Smooth muscle cell (in vitro differentiated cells): ENCODE data around the gene APAF1. TPM values are rescaled to one million over a fixed set of nuclear protein-coding genes. Genes with fewer than 3 reads are reported as not detected.

Experiments
- DNase-seq: peaks from one replicate; lab custom pipeline; 2025; ENCODE audit not compliant: unreplicated experiment; lab: John Stamatoyannopoulos, UW
- H2AFZ ChIP-seq: fragments of 200-600 bp; sonication (generic); 2 replicates; pipeline ENCODE4 v1.6.0; 2016; ENCODE audit warnings: antibody characterized with exemption, low read depth, mild to moderate bottlenecking
- H3F3A ChIP-seq: fragments of 200-600 bp; sonication (generic); 2 replicates; pipeline ENCODE4 v1.6.0; 2017; ENCODE audit warnings: antibody characterized with exemption, low read depth
- H3K27ac ChIP-seq: fragments of 200-600 bp; sonication (generic); 2 replicates; pipeline ENCODE4 v1.5.1; 2016; ENCODE audit warnings: low read depth, mild to moderate bottlenecking
- H3K27me3 ChIP-seq: fragments of 200-600 bp; sonication (generic); 2 replicates; pipeline ENCODE4 v1.6.1; 2016; ENCODE audit warnings: low read depth, mild to moderate bottlenecking
- H3K36me3 ChIP-seq: fragments of 200-600 bp; sonication (generic); 2 replicates; pipeline ENCODE4 v1.5.1; 2016; ENCODE audit warnings: low read depth
- H3K4me1 ChIP-seq: fragments of 200-600 bp; sonication (generic); 2 replicates; pipeline ENCODE4 v1.5.1; 2016; ENCODE audit warnings: low read depth
- H3K4me2 ChIP-seq: fragments of 200-600 bp; sonication (generic); 2 replicates; pipeline ENCODE4 v1.6.0; 2016; ENCODE audit warnings: mild to moderate bottlenecking
- H3K4me3 ChIP-seq: fragments of 200-600 bp; sonication (generic); 2 replicates; pipeline ENCODE4 v1.5.1; 2016; ENCODE audit warnings: mild to moderate bottlenecking
- H3K79me2 ChIP-seq: fragments of 200-600 bp; sonication (generic); 2 replicates; pipeline ENCODE4 v1.6.0; 2016; ENCODE audit warnings: low read depth, mild to moderate bottlenecking
- H3K9ac ChIP-seq: fragments of 200-600 bp; sonication (generic); 2 replicates; pipeline ENCODE4 v1.6.0; 2016; ENCODE audit warnings: low read depth
- H3K9me3 ChIP-seq: fragments of 200-600 bp; sonication (generic); replicated peaks from 2 replicates; pipeline ENCODE4 v1.5.1; 2016; ENCODE audit warnings: low read depth
- H4K20me1 ChIP-seq: fragments of 200-600 bp; sonication (generic); 2 replicates; pipeline ENCODE4 v1.6.0; 2016; ENCODE audit warnings: low read depth
- WGBS: methylation state at CpG from one replicate; pipeline ENCODE4 v1.1.7; 2016; ENCODE audit warnings: low lambda C conversion rate; 5-methylcytosine and 5-hydroxymethylcytosine counted together
- polyA plus RNA-seq: library from polyadenylated mRNA; unstranded; fragments of >200 nt; fragmentation: Nextera tagmentation; extraction: Ambion mirVana; gene quantifications from 2 replicates; pipeline ENCODE4 v1.2.1, GENCODE V29; 2016
- total RNA-seq: library from RNA; depleted of rRNA; stranded (reverse); fragments of >200 nt; gene quantifications from 2 replicates; pipeline ENCODE4 v1.2.3, GENCODE V29; 2014
- TF ChIP-seq, protein P1 (sequence below): fragments of 200-600 bp; sonication (generic); IDR thresholded peaks from 2 replicates; pipeline ENCODE4 v1.5.1; 2017; ENCODE audit warnings: borderline replicate concordance, mild to moderate bottlenecking, antibody characterized with exemption; ENCODE audit not compliant: insufficient read depth, poor library complexity, severe bottlenecking

APAF1 gene
- total and polyA plus RNA-seq, 2 experiments from 2014 or later = 17.0 to 27.1 TPM

DNA sequence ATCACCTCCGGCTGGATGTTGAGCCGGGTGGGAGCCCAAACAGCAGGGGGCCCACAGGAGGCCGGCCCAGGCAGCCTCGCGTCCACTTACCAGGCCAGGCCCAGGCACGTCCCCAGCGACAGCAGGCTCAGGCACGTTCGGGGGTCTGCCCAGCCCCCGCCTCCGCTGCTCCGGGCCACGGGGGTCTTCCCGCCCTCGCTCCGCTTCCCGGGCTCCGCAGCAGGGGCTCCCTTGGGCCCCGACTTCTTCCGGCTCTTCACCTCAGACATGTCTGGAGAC is 718 bp upstream of the APAF1 start:
- Histone ChIP-seq H3K4me2 (peak overlapping the region; percentile 98), H3K36me3 (no peaks in the 10 kb centered on the region), H2AFZ (peak overlapping the region; percentile 76), H3F3A (no peaks in the 10 kb centered on the region), H3K4me1 (peaks cover 15% of the 10 kb centered on the region), H3K27me3 (no peaks in the 10 kb centered on the region), H3K4me3 (peak overlapping the region; percentile 77), H3K27ac (peak overlapping the region; percentile 86), H4K20me1 (peaks cover 65% of the 10 kb centered on the region), H3K9me3 (no peaks in the 10 kb centered on the region), H3K9ac (peak overlapping the region; percentile 89), H3K79me2 (peaks cover 89% of the 10 kb centered on the region)
- peak; percentile 80 for DNase-seq
- TF ChIP-seq, protein P1, sequence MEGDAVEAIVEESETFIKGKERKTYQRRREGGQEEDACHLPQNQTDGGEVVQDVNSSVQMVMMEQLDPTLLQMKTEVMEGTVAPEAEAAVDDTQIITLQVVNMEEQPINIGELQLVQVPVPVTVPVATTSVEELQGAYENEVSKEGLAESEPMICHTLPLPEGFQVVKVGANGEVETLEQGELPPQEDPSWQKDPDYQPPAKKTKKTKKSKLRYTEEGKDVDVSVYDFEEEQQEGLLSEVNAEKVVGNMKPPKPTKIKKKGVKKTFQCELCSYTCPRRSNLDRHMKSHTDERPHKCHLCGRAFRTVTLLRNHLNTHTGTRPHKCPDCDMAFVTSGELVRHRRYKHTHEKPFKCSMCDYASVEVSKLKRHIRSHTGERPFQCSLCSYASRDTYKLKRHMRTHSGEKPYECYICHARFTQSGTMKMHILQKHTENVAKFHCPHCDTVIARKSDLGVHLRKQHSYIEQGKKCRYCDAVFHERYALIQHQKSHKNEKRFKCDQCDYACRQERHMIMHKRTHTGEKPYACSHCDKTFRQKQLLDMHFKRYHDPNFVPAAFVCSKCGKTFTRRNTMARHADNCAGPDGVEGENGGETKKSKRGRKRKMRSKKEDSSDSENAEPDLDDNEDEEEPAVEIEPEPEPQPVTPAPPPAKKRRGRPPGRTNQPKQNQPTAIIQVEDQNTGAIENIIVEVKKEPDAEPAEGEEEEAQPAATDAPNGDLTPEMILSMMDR = no peak
- 0% methylated on average over 14 of the region's 20 CpGs for WGBS

DNA sequence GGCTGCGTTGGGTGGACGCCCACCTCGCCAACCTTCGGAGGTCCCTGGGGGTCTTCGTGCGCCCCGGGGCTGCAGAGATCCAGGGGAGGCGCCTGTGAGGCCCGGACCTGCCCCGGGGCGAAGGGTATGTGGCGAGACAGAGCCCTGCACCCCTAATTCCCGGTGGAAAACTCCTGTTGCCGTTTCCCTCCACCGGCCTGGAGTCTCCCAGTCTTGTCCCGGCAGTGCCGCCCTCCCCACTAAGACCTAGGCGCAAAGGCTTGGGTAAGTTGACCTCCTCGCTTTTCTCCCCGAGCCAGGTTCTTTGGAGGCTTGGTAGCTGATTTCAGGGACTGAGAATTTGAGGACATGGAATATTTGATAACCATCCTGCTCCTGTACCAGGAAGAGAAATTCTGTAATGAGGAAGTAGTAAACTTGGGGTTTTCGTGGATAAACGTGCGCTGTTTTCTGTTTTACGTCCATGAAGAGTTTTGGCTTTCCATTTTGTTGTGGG is 530 bp downstream of the APAF1 start:
- Histone ChIP-seq H3K79me2 (peaks cover 78% of the 10 kb centered on the region), H3K27me3 (no peaks in the 10 kb centered on the region), H3K9me3 (no peaks in the 10 kb centered on the region), H2AFZ (peak overlapping the region; percentile 76), H3K36me3 (peaks cover 9% of the 10 kb centered on the region), H3K4me2 (peak overlapping the region; percentile 98), H3K4me3 (peak overlapping the region; percentile 77), H3K9ac (peak overlapping the region; percentile 75), H4K20me1 (peaks cover 52% of the 10 kb centered on the region), H3F3A (no peaks in the 10 kb centered on the region), H3K4me1 (peaks cover 15% of the 10 kb centered on the region), H3K27ac (peak overlapping the region; percentile 24)
- peak; percentile 34 for DNase-seq
- TF ChIP-seq, protein P1 = no peak
- 1% methylated on average over 23 of the region's 24 CpGs for WGBS

DNA sequence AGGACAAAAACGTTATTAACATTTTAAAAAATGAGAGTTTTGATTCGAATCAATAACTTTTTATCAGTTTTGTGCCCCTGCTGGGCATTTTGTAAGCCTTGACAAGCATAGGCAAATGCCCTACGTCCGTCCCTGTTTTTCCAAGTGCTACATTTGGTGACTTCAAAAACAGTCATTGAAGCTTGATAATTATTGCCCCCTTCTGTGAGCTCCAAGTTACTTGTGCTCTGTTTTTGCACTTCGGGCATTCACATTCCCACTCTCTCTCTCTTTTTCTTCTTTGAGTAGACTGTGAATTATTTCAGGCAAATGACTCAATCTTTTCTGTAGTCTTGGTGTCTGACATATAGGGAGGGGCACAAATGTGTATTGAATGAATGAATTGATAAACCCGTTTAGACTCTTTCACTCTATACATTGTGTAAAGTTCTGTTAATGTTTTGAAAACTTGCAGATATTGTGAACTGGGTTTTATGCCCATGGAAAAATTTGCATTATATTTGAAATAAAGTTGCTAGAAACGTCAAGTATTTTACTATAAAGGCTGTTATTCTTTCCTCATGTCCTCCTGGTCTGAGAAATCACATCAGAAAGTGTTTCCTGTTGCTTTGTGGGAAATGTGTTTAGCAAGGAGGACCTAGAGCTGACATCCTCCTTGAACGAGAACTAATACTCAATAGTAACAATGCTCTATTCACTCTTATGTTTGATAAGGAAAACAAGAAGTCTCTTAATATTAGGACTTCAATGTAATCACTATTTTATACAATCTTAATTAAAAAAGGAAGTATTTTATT is 1.4 kb downstream of the APAF1 start:
- Histone ChIP-seq H3K36me3 (peaks cover 16% of the 10 kb centered on the region), H3K4me2 (peak overlapping the region; percentile 98), H3K9ac (peak overlapping the region; percentile 75), H4K20me1 (peaks cover 49% of the 10 kb centered on the region), H2AFZ (no peak overlapping the region), H3K27ac (no peak overlapping the region), H3K9me3 (no peaks in the 10 kb centered on the region), H3K27me3 (no peaks in the 10 kb centered on the region), H3F3A (no peaks in the 10 kb centered on the region), H3K79me2 (peaks cover 69% of the 10 kb centered on the region), H3K4me3 (peak overlapping the region; percentile 77), H3K4me1 (peaks cover 15% of the 10 kb centered on the region)
- DNase-seq = no peak
- TF ChIP-seq, protein P1 = peak; percentile 5
- 21% methylated on average over 8 of the region's 8 CpGs for WGBS

DNA sequence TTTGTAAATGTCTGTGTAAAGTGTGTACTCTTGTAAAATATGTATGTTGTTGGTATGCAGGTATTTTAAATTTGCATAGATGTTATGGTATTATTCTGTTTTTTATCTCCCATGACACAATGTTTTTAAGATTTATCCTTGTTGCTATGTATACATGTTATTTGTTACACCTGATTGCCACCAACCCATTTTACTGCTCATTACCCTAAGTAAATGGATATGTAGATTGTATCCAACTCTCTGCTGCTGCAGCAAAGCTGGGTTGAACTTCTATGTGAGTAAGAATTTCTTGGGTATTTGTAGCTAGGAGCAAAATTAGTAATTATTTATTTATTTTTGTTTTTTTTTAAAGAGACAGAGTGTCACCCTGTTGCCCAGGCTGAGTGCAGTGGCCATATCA is 6.2 kb downstream of the APAF1 start:
- Histone ChIP-seq H3K4me3 (no peak overlapping the region), H3K36me3 (peaks cover 16% of the 10 kb centered on the region), H4K20me1 (peaks cover 43% of the 10 kb centered on the region), H3K9me3 (no peaks in the 10 kb centered on the region), H3K27me3 (no peaks in the 10 kb centered on the region), H3K27ac (no peak overlapping the region), H2AFZ (no peak overlapping the region), H3K9ac (no peak overlapping the region), H3K4me2 (no peak overlapping the region), H3F3A (no peaks in the 10 kb centered on the region), H3K79me2 (peaks cover 31% of the 10 kb centered on the region), H3K4me1 (peaks cover 5% of the 10 kb centered on the region)
- TF ChIP-seq, protein P1 = no peak
- no peak for DNase-seq
